ENCODE measurements around the gene DCC.

Gene DCC

GRCh38 chr18:52953387-52953786 lies 613.4 kb downstream of the DCC start:
- H3K4me3 ChIP-seq (replicated peaks; ENCODE audit: low read depth, low read length), result no peak overlapping the region
- no peak for DNase-seq (ENCODE audit: extremely low read depth, low read depth)
- TF ChIP-seq, protein P1, sequence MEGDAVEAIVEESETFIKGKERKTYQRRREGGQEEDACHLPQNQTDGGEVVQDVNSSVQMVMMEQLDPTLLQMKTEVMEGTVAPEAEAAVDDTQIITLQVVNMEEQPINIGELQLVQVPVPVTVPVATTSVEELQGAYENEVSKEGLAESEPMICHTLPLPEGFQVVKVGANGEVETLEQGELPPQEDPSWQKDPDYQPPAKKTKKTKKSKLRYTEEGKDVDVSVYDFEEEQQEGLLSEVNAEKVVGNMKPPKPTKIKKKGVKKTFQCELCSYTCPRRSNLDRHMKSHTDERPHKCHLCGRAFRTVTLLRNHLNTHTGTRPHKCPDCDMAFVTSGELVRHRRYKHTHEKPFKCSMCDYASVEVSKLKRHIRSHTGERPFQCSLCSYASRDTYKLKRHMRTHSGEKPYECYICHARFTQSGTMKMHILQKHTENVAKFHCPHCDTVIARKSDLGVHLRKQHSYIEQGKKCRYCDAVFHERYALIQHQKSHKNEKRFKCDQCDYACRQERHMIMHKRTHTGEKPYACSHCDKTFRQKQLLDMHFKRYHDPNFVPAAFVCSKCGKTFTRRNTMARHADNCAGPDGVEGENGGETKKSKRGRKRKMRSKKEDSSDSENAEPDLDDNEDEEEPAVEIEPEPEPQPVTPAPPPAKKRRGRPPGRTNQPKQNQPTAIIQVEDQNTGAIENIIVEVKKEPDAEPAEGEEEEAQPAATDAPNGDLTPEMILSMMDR (IDR thresholded peaks at IDR 0.05; ENCODE audit: low read depth, low read length, missing control alignments), result no peak

- no peak for DNase-seq (ENCODE audit: extremely low read depth, low read depth)
- TF ChIP-seq, protein P1 (IDR thresholded peaks at IDR 0.05; ENCODE audit: low read depth, low read length, missing control alignments), result no peak
- H3K4me3 ChIP-seq (replicated peaks; ENCODE audit: low read depth, low read length), result no peak overlapping the region
These were observed 623.5 kb downstream of the DCC start for GRCh38 chr18:52963481-52963880.

- TF ChIP-seq, protein P1 (IDR thresholded peaks at IDR 0.05; ENCODE audit: low read depth, low read length, missing control alignments), result no peak
- DNase-seq (ENCODE audit: extremely low read depth, low read depth), result no peak
- H3K4me3 ChIP-seq (replicated peaks; ENCODE audit: low read depth, low read length), result no peak overlapping the region
These were observed 630.7 kb downstream of the DCC start for GRCh38 chr18:52970686-52971085.

GRCh38 chr18:52971097-52971496 lies 631.1 kb downstream of the DCC start:
- no peak for DNase-seq (ENCODE audit: extremely low read depth, low read depth)
- TF ChIP-seq, protein P1 (IDR thresholded peaks at IDR 0.05; ENCODE audit: low read depth, low read length, missing control alignments), result no peak
- no peak overlapping the region for H3K4me3 ChIP-seq (replicated peaks; ENCODE audit: low read depth, low read length)

- DNase-seq (ENCODE audit: extremely low read depth, low read depth), result no peak
- TF ChIP-seq, protein P1 (IDR thresholded peaks at IDR 0.05; ENCODE audit: low read depth, low read length, missing control alignments), result no peak
- H3K4me3 ChIP-seq (replicated peaks; ENCODE audit: low read depth, low read length), result no peak overlapping the region
These were observed 639.9 kb downstream of the DCC start for GRCh38 chr18:52979892-52980291.

- no peak for DNase-seq (ENCODE audit: extremely low read depth, low read depth)
- TF ChIP-seq, protein P1 (IDR thresholded peaks at IDR 0.05; ENCODE audit: low read depth, low read length, missing control alignments), result no peak
These were observed 651.2 kb downstream of the DCC start for GRCh38 chr18:52991246-52991645.

GRCh38 chr18:52992041-52992440 lies 652.0 kb downstream of the DCC start:
- TF ChIP-seq, protein P1 (IDR thresholded peaks at IDR 0.05; ENCODE audit: low read depth, low read length, missing control alignments), result no peak
- no peak for DNase-seq (ENCODE audit: extremely low read depth, low read depth)
- no peak overlapping the region for H3K4me3 ChIP-seq (replicated peaks; ENCODE audit: low read depth, low read length)

More at GRCh38 chr18:52991246-52991645, 651.2 kb downstream of the DCC start:
- H3K4me3 ChIP-seq (replicated peaks; ENCODE audit: low read depth, low read length), result no peak overlapping the region

All from HFF-Myc (cell line).